ENCODE results near the gene PRUNE2.

Gene PRUNE2

DNA sequence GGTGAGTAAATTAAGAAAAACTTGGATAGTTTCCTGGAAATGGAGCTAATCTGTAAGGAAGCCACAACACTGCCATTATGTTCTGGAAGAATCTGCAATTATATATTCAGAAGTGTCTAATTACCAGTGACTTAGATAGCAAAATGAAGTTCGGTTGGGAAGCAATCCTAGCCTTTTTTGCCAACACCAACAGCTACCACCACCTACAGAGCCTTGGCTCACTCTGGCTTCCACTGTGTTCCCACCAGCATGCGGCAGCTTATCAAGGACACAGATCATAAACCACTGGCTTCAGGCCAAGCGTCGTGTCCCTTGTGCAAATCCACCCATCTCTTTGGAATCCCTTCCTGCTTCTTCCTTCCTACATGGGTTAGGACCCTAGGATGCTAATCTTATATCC is 259.7 kb downstream of the PRUNE2 start:
- no peak for ATAC-seq (replicated peaks; ENCODE audit: extremely low read depth, poor library complexity, severe bottlenecking)
- H3K9me3 Mint-ChIP-seq = no peaks in the 10 kb centered on the region
- H3K4me3 Mint-ChIP-seq = no peak overlapping the region
- H3K27me3 Mint-ChIP-seq = no peaks in the 10 kb centered on the region
- peaks cover 9% of the 10 kb centered on the region for H3K4me1 Mint-ChIP-seq
- no peaks in the 10 kb centered on the region for H3K36me3 Mint-ChIP-seq (ENCODE audit: insufficient read depth)
- no peak overlapping the region for H3K27ac Mint-ChIP-seq (ENCODE audit: low read depth)
- DNase-seq (ENCODE audit: low spot score in 2 of 2) = no peak

DNA sequence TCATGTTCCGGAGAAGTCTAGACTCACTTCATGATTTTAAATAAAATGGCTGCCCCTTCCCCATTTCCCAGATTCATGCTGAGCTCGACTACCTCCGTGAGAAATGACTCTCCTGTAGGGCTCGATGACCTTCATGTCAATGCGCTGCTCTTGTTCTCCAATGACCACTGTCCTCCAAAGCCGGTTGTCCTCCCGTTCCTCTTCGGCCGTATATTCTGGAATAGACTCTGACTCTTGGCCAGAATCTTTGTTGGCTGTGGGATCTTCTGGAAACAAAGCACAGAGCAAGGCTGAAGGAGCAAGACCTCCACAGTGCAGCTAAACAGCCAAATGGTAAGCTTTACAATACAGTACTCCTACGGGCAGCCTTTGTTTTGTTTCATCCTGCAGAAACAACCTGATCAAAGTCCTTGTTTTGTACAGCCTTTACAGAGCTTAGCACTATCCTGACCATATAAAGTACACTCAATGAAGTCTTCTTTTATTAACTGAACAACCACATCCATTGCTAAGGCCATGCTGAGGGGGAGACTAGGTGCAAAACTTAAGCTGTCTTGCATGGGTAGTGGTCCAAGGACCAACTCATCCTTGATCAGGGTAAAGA is 261.2 kb downstream of the PRUNE2 start:
- H3K4me3 Mint-ChIP-seq = no peak overlapping the region
- no peaks in the 10 kb centered on the region for H3K27me3 Mint-ChIP-seq
- no peaks in the 10 kb centered on the region for H3K36me3 Mint-ChIP-seq (ENCODE audit: insufficient read depth)
- no peak for DNase-seq (ENCODE audit: low spot score in 2 of 2)
- H3K9me3 Mint-ChIP-seq = no peaks in the 10 kb centered on the region
- no peak overlapping the region for H3K27ac Mint-ChIP-seq (ENCODE audit: low read depth)
- no peaks in the 10 kb centered on the region for H3K4me1 Mint-ChIP-seq
- ATAC-seq (replicated peaks; ENCODE audit: extremely low read depth, poor library complexity, severe bottlenecking) = no peak

- Mint-ChIP-seq H3K9me3 (no peaks in the 10 kb centered on the region), H3K4me3 (no peak overlapping the region), H3K36me3 (ENCODE audit: insufficient read depth) (no peaks in the 10 kb centered on the region), H3K4me1 (no peaks in the 10 kb centered on the region), H3K27me3 (no peaks in the 10 kb centered on the region), H3K27ac (ENCODE audit: low read depth) (no peak overlapping the region)
- DNase-seq (ENCODE audit: low spot score in 2 of 2) (no peak), ATAC-seq (replicated peaks; ENCODE audit: extremely low read depth, poor library complexity, severe bottlenecking) (no peak)
These were observed 261.7 kb downstream of the PRUNE2 start for GRCh38 chr9:76644171-76644570.

GRCh38 chr9:76643399-76644117 is 262.4 kb downstream of the PRUNE2 start:
- DNase-seq (ENCODE audit: low spot score in 2 of 2) (no peak), ATAC-seq (replicated peaks; ENCODE audit: extremely low read depth, poor library complexity, severe bottlenecking) (no peak)
- H3K27ac Mint-ChIP-seq (ENCODE audit: low read depth) = no peak overlapping the region
- no peaks in the 10 kb centered on the region for H3K36me3 Mint-ChIP-seq (ENCODE audit: insufficient read depth)
- no peak overlapping the region for H3K4me3 Mint-ChIP-seq
- no peaks in the 10 kb centered on the region for H3K27me3 Mint-ChIP-seq
- H3K4me1 Mint-ChIP-seq = no peaks in the 10 kb centered on the region
- H3K9me3 Mint-ChIP-seq = no peaks in the 10 kb centered on the region

DNA sequence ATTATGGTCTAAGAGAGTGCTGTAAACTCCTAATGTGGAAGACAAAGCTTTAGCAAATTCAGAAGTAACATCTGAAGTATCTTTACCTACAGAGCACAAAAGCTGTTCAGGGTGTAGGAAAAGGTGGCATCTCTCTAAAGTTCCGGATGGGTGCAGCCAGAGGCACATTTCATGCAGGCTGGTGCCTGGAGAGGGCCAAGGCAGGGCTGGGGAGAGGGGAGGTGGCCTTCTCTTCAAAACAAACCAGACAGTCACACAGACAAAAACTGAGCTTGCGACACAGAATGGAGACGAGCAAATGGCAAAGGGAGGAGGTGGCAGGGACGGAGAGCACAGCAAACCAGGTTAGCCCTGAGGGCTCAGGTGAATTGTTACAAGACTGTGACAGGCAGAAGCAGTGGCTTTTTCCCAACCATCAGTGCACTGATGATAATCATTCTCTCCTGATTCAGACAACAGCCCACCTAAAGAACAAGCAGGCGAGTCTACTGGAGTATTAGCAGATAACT is 263.2 kb downstream of the PRUNE2 start:
- Mint-ChIP-seq H3K4me3 (no peak overlapping the region), H3K4me1 (no peaks in the 10 kb centered on the region), H3K36me3 (ENCODE audit: insufficient read depth) (no peaks in the 10 kb centered on the region), H3K27me3 (no peaks in the 10 kb centered on the region), H3K9me3 (no peaks in the 10 kb centered on the region), H3K27ac (ENCODE audit: low read depth) (no peak overlapping the region)
- no peak for ATAC-seq (replicated peaks; ENCODE audit: extremely low read depth, poor library complexity, severe bottlenecking)
- DNase-seq (ENCODE audit: low spot score in 2 of 2) = no peak

DNA sequence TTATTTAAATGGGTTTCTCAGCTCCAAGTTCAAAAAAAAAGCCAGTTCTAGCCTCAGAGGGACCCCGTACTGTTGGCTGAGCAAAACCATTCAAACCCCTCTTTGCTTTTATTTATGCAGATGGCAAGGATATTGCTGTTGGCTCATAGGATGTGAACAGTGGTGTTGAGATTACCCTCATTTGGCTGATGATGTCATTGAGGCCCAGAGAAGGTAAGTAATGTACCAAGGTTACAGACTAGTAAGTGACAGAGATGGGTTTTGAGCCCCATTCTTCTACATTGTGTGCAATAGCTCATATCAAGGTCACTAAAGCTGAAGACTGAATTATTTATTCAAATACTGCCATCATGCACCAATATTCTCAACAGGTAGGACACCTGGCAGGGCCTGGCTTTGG is 263.8 kb downstream of the PRUNE2 start:
- H3K27ac Mint-ChIP-seq (ENCODE audit: low read depth) = no peak overlapping the region
- H3K4me3 Mint-ChIP-seq = no peak overlapping the region
- H3K27me3 Mint-ChIP-seq = no peaks in the 10 kb centered on the region
- H3K4me1 Mint-ChIP-seq = peaks cover 6% of the 10 kb centered on the region
- no peaks in the 10 kb centered on the region for H3K9me3 Mint-ChIP-seq
- no peaks in the 10 kb centered on the region for H3K36me3 Mint-ChIP-seq (ENCODE audit: insufficient read depth)
- no peak for ATAC-seq (replicated peaks; ENCODE audit: extremely low read depth, poor library complexity, severe bottlenecking)
- no peak for DNase-seq (ENCODE audit: low spot score in 2 of 2)

- Mint-ChIP-seq H3K36me3 (ENCODE audit: insufficient read depth) (peaks cover 2% of the 10 kb centered on the region), H3K4me1 (peaks cover 6% of the 10 kb centered on the region), H3K9me3 (no peaks in the 10 kb centered on the region), H3K27me3 (no peaks in the 10 kb centered on the region), H3K27ac (ENCODE audit: low read depth) (no peak overlapping the region), H3K4me3 (no peak overlapping the region)
- ATAC-seq (replicated peaks; ENCODE audit: extremely low read depth, poor library complexity, severe bottlenecking) (no peak), DNase-seq (ENCODE audit: low spot score in 2 of 2) (no peak)
These were observed 267.9 kb downstream of the PRUNE2 start for GRCh38 chr9:76638001-76638400.

- DNase-seq (ENCODE audit: low spot score in 2 of 2) = no peak
- peaks cover 2% of the 10 kb centered on the region for H3K36me3 Mint-ChIP-seq (ENCODE audit: insufficient read depth)
- no peaks in the 10 kb centered on the region for H3K27me3 Mint-ChIP-seq
- no peak for ATAC-seq (replicated peaks; ENCODE audit: extremely low read depth, poor library complexity, severe bottlenecking)
- peaks cover 6% of the 10 kb centered on the region for H3K4me1 Mint-ChIP-seq
- H3K9me3 Mint-ChIP-seq = no peaks in the 10 kb centered on the region
- no peak overlapping the region for H3K4me3 Mint-ChIP-seq
- no peak overlapping the region for H3K27ac Mint-ChIP-seq (ENCODE audit: low read depth)
These were observed 268.5 kb downstream of the PRUNE2 start for GRCh38 chr9:76637416-76637815.

GRCh38 chr9:76634356-76635054 is 271.4 kb downstream of the PRUNE2 start:
- Mint-ChIP-seq H3K4me1 (peaks cover 11% of the 10 kb centered on the region), H3K36me3 (ENCODE audit: insufficient read depth) (peaks cover 2% of the 10 kb centered on the region), H3K4me3 (no peak overlapping the region), H3K27me3 (no peaks in the 10 kb centered on the region), H3K9me3 (no peaks in the 10 kb centered on the region), H3K27ac (ENCODE audit: low read depth) (no peak overlapping the region)
- ATAC-seq (replicated peaks; ENCODE audit: extremely low read depth, poor library complexity, severe bottlenecking) (no peak), DNase-seq (ENCODE audit: low spot score in 2 of 2) (no peak)

DNA sequence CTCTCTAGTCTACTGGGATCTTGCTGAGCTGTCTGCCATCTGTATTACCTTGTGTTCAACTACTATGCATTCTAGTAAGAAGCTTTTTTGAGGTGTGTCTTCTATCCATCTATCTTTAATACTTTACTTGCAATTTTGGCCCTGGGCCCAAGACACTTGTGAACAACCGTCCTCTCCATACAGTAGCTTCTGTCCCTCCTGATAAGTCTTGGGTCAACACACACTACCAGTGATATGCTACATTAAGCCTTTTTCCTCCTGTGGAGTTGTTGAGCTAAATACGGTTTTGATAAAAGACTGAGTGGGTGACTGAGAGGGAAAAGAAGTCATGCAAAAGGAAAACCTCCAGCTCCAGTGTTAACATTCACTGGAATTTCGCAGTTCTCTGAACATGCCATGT is 275.0 kb downstream of the PRUNE2 start:
- H3K27ac Mint-ChIP-seq (ENCODE audit: low read depth) = no peak overlapping the region

GRCh38 chr9:76629205-76629990 is 276.5 kb downstream of the PRUNE2 start:
- DNase-seq (ENCODE audit: low spot score in 2 of 2) = no peak
- H3K27me3 Mint-ChIP-seq = no peaks in the 10 kb centered on the region
- no peaks in the 10 kb centered on the region for H3K9me3 Mint-ChIP-seq
- H3K27ac Mint-ChIP-seq (ENCODE audit: low read depth) = no peak overlapping the region
- peaks cover 2% of the 10 kb centered on the region for H3K36me3 Mint-ChIP-seq (ENCODE audit: insufficient read depth)
- peaks cover 7% of the 10 kb centered on the region for H3K4me1 Mint-ChIP-seq
- no peak overlapping the region for H3K4me3 Mint-ChIP-seq
- ATAC-seq (replicated peaks; ENCODE audit: extremely low read depth, poor library complexity, severe bottlenecking) = no peak

More for the DNA sequence above, 275.0 kb downstream of the PRUNE2 start:
- H3K27me3 Mint-ChIP-seq = no peaks in the 10 kb centered on the region
- H3K4me1 Mint-ChIP-seq = peaks cover 7% of the 10 kb centered on the region
- ATAC-seq (replicated peaks; ENCODE audit: extremely low read depth, poor library complexity, severe bottlenecking) (no peak), DNase-seq (ENCODE audit: low spot score in 2 of 2) (no peak)
- H3K4me3 Mint-ChIP-seq = no peak overlapping the region
- H3K9me3 Mint-ChIP-seq = no peaks in the 10 kb centered on the region
- H3K36me3 Mint-ChIP-seq (ENCODE audit: insufficient read depth) = peaks cover 2% of the 10 kb centered on the region

- H3K4me1 Mint-ChIP-seq = peaks cover 7% of the 10 kb centered on the region
- ATAC-seq (replicated peaks; ENCODE audit: extremely low read depth, poor library complexity, severe bottlenecking) (no peak), DNase-seq (ENCODE audit: low spot score in 2 of 2) (no peak)
- peaks cover under 1% of the 10 kb centered on the region for H3K36me3 Mint-ChIP-seq (ENCODE audit: insufficient read depth)
- no peak overlapping the region for H3K27ac Mint-ChIP-seq (ENCODE audit: low read depth)
- H3K9me3 Mint-ChIP-seq = no peaks in the 10 kb centered on the region
- no peaks in the 10 kb centered on the region for H3K27me3 Mint-ChIP-seq
- no peak overlapping the region for H3K4me3 Mint-ChIP-seq
These were observed 277.8 kb downstream of the PRUNE2 start for GRCh38 chr9:76628155-76628554.

Measured in central memory CD8-positive, alpha-beta T cell (primary cell).